ENCODE measurements around the gene MSMB. TPM values are rescaled to one million over a fixed set of nuclear protein-coding genes. Genes with fewer than 3 reads are reported as not detected.

MSMB gene
- total and polyA plus RNA-seq, 2 of the 8 experiments (the other 6 are each of a cell fraction or from before 2014, with no cell fraction given), result not detected

- TF ChIP-seq POLR2AphosphoS5 (IDR thresholded peaks at IDR 0.05; ENCODE audit: low read depth, low read length) (peak; percentile 67), KDM4A (IDR thresholded peaks at IDR 0.05; ENCODE audit: low read depth, low read length, severe bottlenecking) (peak; percentile 81), RFX5 (IDR thresholded peaks at IDR 0.05; ENCODE audit: borderline replicate concordance, low read depth, low read length) (no peak), EZH2 (IDR thresholded peaks at IDR 0.05; ENCODE audit: low read depth, low read length, severe bottlenecking) (no peak), JUND (IDR thresholded peaks at IDR 0.05; ENCODE audit: low read length) (no peak)
- TF ChIP-seq, protein P1, sequence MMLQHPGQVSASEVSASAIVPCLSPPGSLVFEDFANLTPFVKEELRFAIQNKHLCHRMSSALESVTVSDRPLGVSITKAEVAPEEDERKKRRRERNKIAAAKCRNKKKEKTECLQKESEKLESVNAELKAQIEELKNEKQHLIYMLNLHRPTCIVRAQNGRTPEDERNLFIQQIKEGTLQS (IDR thresholded peaks at IDR 0.05; ENCODE audit: insufficient read depth, low read depth, low read length), result no peak
These were observed 15.8 kb downstream of the MSMB start, which contains the start of gene NCOA4 (continued) for GRCh38 chr10:46030091-46030937.

Data from H1 (cell line).